ENCODE results near the gene KCNC1.

The KCNC1 gene

DNA sequence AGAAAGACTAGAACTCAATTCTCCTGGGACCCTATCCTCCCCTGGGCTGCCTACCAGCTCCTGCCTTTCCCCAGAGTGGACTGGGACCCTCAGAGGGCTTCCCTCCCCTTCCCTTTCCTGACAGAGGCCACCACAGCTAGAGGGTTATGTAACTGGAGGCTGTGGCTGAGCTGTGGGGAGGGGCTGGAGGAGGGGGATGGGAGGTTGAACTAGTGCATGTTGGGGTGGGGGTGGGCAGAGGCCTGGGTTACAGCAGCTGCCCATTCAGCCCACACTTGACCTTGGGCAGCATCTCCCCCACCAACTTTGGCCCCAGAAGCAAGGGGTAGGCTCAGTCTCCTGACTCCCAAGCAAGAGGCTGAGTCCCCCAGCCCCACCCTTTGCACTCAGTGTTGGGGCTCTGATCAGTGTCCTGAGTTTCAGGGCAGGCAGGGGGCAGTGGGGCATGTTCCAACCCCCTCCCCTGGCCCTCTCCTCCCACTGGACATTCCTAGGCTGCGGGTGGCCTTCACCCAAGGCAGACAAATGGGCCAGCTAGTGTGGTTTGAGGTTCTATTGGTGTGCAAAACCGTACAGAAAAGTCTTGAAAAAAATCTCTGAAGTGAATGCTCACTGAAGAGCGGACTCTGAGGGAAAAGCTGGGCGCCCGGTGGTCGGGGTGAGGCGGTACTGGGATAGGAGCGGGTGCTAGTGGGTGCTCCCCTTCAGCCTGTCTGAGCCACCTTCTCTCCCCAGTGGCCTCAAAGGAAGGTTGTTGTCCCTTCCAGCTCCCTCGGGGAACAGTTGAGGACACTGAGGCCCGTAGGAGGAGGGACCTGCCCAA lies 3.8 kb downstream of the KCNC1 start:
- DNase-seq = no peak

DNA sequence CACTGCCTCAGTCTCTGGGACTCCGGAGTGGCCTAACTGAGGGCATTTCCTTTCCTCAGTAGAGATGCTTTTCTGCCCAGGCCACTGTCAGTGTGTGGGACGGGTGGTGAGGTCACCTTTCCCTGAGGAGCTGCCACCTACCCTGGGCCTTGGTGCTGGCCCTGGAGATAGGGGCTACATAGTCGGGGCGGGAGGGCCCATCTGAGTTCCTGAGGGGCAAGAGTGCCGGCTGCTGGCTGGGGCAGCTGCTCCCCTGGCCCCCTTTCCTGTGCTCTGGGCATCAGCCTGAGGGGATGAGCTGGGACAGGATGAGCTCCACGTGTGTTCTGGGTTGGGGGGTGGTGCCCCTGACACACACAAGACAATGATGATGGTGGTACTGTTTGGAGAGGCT lies 5.4 kb downstream of the KCNC1 start:
- no peak for DNase-seq

DNA sequence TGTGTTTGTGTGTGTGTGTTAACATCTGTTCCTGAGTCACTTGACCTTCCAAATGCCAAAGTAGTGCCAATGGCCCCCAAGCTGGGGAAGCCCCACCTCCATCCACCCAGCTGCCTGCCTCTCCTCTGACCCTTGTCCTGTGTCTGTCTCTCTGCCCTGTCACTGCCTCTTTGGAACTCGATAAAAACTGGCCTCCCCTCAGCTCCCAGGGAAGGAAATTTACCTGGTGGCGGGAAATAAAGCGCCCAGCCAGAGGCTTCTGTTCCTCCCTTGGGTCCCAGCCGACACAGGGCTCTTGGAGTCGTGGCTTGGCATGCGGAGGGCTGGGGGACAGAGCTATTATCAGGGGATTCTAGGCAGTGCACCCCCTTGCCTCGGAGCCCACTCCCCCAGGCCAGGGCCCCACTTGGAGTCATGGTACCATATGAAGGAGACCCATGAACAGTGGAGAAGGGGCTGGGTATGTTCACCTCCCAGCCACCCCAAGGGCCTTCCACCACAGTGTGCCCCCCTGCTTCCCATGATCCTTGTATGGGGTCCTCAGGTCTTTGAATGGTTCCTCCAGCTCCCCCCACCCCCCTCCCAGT lies 6.2 kb downstream of the KCNC1 start:
- no peak for DNase-seq

DNA sequence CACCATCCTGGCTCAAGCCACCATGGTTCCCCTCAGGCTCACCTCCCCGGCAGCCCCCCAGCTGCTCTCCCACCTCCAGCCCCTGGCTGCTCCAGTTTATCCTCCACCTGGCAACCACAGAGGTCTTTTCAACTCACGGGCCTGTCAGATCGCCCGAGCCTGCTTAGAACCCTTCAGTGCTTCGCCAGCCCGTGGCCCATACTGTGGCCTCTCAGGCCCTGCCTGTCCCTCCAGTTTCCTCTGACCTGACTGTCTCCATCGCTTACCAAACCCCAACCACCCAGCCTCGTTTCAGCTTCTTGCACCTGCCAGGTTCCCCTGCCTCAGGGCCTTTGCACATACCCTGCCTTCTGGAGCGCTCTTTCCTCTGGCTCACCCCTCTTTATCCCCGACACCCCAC lies 6.9 kb downstream of the KCNC1 start:
- no peak for DNase-seq

DNA sequence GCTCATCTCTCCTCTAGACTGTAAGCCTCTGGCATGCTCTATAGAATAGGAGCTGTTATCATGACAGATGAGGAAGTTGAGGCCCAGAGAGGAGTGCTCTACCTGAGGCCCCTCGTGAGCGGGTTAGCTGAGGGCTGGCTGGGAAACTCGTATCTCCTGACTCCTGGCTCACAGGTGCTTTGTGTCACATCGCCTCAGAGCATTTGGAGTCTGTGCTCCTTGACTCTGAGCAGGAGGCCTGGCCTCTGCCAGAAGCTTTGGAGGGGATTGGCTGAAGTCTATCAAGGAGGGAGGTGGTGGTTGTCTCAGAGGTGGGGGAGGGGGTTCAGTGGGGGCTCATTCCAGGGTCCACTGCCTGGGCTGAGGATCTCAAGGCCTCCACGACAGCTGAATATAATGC lies 7.4 kb downstream of the KCNC1 start:
- DNase-seq = no peak

DNA sequence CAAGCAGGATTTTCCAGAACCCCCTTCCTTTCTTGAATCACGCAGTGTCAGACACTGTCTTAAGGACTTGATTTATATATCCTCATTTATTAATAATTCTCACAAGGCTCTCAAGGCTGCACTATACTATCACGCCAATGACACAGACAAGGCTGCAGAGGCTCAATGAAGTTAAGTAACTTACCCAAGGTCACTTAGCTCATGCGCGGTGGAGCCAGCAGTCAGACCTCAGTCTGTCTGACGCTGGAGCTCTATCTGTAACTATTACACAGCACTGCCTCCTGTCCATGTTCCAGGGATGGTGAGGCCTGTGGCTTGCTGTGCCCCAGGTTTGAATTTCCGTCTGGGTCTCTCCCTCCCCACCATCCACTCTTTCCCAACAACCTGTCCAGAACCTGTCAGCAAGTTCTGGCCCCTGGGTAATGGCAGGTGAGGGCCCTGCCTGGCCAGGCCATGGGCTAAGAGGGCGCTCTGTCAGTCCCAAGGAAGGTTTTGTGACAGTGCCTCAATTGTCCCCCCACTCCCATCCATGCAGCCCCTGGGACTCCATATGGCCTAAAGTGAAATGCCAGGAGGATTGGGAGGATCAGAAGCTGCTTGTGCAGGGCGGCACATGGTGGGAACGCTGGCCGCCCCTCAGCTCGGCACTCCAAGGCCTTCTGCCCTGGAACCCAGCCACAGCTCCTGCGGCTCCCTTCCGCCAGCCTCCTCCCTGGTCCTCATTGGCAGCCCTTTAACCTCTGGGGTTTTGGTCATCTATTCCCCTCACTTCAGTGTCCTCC lies 8.6 kb downstream of the KCNC1 start:
- DNase-seq = no peak

DNA sequence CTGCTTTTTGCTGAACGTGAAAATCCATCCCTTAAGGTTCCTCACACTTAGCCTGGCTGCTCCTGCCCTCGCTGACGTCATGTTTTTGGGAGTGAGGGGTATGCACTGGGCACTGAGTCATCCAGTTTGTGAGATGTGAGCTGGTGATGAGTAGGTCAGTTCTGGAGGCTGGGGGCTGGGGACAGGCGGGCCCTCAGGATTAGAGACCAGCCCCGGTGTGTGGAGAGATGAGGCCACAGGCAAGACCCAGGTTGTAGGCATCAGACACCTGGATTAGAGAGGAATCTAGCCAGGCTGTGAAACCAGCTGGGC lies 9.2 kb downstream of the KCNC1 start:
- DNase-seq = no peak

DNA sequence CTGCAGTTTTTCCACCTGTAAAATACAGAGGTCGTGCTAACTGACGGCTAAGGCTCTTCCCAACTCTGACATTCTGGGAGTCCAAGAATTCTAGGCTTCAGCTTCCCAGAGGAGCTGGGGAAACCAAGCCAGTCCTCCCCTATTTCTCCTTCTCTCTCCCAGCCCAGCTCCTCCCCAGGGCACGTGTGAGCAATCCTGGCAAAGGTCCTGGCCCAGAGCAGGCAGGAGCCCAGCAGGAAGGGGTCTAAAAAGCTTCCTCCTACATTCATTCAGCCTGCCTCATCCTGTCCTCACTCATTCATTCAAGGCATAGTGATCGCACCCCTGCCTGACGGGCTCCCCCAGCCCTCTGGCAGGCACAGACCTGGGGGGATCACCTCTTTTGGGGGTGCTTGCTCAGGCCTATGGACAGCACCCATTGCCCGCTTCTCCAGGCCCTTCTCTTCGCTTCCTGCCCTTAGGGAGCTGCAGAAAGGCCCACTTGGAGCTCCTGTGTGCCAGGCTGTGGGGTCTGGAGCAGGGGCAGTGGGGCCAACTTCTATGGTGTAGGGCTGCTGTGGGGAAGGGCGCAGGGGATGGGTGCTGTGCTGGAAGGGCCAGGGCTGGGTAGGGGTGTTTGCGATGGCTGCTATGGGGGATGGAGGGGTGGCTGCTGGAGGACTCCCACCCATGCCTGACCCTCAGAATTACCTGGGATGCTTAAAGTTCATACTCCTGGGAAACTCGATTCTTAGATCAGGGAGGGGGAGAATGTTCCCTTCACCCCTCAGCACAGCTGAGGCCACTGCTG lies 9.8 kb downstream of the KCNC1 start:
- no peak for DNase-seq

DNA sequence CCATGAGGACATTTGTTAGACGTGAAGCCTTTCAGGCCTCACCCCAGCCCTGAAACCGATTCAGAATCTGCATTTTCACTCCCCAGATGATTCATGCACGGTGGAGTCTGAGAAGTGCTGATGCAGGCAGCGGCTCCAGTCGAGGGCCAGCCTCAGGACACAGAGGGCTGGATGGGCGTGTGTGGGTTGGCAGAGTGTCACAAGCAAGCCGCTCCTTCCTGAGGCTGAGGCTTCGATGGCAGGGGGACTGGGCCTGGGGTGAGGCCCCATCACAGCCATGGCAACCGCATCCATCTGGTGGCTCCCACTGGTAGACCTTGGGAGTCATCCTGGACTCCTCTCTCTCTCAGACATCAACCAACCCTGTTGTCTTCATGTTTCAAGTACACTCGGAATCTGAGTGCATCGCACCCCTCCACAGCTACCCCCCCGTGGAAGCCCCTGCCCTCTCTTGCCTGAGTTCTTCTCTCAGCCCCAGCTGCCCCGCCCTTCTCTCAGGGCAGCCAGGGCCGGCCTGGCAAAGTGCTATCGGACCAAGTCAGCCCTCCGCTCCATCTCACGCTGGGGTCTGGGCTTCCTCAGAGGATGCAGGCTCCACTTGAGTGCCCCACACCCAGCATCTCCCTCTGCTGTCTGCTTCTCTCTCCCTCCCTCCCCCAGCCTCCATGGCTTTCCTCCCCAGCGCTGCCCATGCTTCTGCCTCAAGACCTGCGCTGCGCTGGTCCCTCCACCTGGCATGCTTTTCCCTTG lies 10.6 kb downstream of the KCNC1 start:
- no peak for DNase-seq

DNA sequence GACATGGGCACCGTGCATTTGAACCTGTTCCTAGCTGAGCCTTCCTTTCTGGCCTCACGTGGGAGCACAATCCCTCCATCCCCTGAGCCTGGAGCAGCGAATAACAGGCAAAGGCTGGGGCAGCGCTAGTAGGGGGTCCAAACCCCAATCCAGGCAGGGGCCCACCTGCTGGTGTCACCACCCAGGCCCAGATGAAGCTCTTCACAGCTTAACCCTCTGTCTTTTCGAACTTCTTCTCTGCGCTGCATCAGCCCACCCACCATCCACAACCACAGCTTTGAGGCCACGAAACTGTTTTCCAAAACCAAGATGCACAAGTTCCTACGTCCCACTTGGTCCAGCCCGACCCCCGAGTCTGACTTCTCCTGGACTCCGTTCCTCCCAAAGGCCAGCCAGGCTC lies 11.5 kb downstream of the KCNC1 start:
- DNase-seq = no peak

DNA sequence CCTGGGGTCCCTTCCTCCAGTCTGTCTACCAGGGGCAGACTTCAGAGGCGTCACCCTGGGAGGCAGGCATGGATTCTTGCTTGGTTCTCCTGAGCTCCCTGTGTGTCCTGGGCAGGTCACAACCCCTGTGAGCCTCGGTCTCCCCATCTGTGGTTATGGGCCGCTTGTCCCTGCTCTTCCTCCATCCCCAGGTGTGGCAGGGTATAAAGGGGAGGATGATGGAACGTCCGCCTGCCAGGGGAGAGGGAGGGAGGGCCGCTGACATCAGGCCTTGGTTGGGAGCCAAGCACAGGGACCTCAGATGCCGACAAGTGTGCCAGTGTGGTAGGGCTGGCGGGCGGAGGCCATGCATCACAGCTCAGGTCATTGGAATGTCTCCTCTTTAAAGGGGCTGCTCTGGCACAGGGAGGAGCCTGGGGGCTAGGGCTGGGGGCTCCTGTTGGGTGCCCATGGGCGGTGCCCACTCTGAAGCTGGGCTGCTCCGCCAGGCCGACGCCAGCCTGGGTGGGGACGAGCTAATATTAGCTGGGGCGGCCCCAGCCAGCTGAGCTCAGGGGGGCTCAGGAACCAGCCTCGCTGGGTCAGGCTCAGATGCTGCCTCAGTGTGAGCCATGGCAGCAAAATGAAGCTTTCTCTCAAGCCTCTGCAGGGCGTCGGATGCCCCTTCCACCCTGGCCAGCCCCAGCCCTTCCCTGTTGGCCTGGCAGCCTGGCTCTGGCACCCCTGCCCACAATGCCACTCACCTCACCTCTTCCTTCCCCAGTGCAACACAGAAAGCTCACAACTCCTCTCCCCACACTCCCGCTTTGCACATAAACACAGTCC lies 12.8 kb downstream of the KCNC1 start:
- no peak for DNase-seq

DNA sequence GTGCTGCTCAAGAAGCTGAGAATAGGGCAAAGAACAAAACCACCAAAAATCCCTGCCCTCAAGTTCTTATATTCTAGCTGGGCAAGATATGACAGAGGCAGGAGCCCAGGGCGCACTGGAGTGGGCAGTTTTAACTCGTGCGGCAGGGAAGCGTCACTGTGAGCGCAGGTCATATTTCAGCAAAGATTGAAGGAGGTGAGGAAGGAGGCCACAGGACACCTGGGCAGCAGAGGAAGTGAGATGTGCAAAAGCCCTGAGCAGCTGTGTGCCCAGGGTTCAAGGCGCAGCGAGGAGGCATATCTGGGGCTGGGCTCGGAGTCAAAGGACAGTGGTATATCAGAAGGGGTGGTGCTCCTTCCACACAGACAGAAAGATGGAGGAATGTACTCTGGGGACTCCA lies 13.5 kb downstream of the KCNC1 start:
- no peak for DNase-seq

DNA sequence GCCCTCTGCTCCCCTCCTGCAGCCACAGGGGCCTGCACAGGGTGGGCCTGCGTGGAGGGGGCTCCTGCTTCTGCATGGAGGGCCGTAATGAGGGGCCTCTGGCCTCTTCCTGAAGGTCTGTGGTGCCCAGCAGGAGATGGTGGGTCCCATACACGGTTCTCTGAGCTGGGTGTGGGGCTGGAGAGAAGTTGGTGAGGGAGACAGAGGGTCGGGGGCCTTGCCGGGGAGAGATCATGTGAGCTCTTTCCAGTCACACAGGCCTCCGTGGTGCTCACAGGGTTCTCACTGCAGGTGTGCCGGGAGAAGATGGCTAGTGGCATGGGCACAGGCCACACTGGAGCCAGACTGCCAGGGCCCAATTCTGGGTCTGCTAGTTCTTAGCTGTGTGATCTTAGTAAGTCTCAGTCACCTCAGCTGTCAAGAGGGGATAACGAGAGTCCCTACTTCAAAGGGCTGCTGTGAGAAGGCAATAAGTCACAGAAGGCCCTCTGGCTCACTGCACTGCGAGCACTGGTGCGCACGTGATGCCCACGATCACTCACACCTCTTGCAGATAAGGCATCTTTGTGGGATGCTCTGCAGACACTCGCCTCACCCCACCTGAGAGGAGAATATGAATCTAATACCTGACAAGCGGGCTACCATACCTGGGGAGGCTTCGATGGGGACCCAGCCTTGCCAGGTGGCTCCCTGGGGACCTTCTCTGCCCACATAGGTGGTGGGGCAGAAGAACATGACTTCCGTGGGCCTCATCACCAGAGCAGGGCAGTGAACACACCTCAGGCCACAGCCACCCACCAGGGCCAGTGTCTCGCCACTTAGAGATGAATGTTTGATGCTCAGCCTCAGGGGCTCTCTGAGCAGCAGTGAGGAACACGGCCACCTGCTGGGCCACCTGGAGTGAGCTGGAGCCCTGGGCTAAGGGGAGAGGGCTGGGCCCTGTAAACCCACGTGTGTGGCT lies 14.5 kb downstream of the KCNC1 start:
- DNase-seq = no peak

DNA sequence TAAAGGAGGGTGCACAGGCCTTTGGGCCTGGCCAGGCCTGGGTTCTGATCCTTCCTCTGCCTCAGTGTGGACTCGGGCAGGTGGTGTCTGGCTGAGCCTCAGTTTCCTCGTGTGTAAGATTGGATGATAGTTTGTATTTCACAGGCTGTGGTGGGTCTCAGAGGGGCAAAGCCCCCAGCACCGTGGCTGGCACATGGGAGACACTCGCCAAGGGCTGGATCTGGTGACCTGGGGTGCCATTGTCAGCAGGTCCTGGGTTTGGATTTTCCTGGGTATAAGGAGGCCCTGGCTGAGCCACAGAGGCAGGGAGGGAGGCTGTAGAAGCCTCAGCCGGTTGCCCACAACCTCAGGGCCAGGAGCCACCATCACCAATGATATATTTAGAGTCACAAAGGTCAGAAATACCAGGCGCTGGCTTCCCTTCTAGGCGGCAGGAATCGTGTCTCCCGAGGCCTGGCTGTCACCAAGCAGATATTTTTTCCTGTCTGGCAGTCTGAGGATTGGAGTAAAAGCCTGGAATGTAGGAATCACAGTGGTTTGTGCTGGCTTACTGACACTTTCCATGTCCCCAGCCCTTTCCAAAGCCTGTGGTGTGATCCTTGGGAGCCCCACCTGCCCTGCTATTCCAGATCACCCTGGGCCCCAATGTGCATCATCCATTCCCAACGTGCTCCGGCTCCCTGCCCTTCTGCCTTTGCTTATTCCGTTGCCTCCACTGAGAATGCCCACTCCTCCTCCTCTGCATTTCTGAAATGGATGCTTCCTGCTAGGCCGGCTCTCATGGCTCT lies 15.6 kb downstream of the KCNC1 start:
- no peak for DNase-seq

DNA sequence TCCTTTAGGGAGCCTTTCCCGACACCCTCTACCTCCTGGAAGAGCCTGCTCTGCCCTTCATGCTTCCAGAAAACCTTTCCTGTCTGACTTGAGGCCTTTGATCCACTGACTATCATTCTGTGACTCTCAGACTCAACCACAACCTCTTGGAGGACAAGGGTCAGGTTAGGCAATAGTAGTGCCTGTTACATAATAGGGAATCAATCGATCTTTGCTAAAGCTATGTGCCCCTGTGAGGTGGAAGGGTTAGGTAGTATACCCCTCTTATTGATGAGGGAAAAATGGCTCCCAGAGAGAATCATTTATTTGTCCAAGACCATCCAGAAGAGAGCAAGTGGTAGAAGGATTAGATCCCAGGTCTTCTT lies 16.2 kb downstream of the KCNC1 start:
- no peak for DNase-seq

DNA sequence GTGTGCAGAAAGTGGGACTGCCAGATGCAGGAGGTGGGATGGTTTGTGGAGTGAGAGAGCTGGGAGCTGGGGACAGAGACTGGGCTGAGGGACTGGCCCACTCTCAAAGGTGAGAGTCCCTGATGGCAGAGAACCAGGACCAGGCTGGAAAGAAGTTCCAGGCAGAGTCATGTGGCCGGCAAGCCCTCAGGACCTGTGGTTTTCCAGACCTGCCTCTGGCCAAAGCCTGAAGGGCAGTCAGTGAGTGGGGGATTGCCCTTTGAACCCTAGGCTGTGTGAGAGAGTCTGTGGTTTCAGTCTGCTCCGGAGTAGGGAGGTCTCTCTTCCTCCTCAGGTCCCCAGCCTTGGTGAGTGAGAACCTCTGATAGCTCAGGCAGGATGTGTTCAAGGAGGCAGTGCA lies 17.0 kb downstream of the KCNC1 start:
- no peak for DNase-seq

DNA sequence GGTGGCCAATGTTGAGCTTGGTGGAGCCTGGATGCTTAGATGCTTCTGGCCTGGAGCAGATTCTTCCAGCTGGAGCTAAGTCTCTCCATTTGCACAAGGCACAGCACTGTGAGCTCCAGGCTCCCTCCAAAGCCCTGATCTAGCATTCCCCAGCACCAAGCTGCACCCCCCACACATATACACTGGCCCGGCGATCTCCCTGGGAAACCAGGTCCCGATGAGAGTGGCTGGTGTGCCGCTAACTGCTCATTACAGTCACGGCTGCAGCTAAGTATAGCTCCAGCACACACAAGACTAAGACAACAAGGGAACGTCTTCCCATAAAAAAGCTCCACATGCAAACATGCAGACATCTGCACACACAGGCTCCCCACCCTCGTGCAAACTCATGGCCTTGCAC lies 17.6 kb downstream of the KCNC1 start:
- no peak for DNase-seq

DNA sequence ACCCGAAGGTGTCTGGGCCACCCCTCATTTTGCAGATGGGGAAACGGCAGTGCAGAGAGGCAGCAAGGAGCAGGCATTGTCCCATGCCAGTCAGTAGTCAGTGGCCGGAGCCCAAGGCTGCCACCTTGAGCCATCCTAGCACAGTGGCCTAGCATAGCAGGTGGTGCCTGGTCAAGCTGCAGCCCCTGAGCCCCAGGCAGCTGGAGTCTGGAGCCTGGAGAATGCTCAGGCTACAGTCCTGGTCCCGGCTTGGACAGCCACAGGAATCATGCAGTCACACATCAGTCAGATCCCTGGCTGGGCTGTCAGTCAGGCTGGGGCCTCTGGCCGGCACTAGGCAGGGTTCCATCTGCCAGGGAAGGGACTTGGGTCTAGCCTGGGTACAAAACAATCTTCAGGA lies 18.6 kb downstream of the KCNC1 start:
- no peak for DNase-seq

DNA sequence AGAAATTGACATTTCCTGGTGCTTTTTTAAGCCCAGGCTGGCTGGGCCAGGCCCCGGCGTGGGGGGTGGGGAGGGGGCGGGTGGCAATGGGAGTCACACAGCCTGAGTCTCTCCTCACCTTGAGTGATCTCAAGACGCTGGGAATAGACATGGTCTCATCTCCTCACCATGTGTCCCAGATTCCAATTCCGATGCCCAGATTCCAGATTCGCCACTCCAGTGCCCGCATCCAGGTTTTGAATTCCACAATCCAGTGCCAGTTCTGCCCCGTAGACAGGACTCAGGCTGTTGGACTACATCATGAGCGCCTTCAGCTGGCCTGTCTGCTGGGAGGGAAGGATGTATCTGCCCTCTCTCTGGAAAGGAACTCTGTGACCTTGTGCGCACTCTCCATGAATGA lies 19.1 kb downstream of the KCNC1 start:
- DNase-seq = no peak

DNA sequence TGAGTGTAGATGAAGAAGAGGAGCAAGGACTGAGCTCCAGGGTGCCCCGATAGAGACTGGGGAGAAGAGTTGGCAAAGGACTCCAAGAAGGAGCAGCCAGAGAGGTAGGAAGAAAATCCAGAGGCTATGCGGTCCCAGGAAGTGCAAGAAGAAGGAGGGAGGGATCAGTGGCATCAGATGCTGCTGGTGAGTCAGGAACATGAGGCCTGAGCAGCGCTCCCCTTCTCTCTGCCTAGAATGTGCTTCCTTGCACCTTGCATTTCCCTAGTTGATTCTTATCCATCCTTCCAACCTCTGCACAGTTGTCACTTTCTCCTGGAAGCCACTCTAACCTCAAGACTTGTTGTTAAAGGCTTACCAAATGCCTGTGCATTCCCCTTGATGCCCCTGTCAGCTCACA lies 21.3 kb downstream of the KCNC1 start:
- DNase-seq = no peak
